CD4-positive, alpha-beta T cell treated with Interleukin-4 for 1 hour (primary cell): ENCODE measurements around the gene NFYC.

Experiments used
- DNase-seq, 2 donors: peaks; one replicate each; pipeline ENCODE4 v3.0.0-alpha.2; 2020 to 2022

Gene NFYC

GRCh38 chr1:40783001-40783905 is 91.7 kb downstream of the NFYC start, which contains the start of gene KCNQ4:
Gene KCNQ4 (plus strand): TSS chr1:40783787. CDS start chr1:40784094, 307 bp downstream.
- no peak for DNase-seq

DNA sequence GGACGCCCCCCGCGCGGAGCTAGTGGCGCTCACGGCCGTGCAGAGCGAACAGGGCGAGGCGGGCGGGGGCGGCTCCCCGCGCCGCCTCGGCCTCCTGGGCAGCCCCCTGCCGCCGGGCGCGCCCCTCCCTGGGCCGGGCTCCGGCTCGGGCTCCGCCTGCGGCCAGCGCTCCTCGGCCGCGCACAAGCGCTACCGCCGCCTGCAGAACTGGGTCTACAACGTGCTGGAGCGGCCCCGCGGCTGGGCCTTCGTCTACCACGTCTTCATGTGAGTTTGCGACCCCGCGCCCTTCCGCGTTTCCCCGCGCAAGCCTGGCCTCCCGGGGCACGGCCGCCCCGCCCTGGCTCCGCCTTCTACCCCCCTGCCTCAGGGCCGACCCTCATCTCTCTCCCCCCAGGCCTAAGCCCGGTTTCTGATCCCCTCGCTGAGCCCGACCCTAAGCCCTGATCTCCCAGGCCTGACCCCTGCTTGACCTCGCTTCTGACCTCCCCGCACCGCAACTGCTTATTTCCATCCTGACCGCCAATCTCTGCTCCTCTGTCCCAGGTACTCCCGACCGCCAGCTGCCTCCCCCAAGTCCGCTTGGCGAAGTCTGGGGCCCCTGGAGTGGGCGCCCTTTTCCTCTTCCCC is 92.8 kb downstream of the NFYC start:
- DNase-seq = no peak

DNA sequence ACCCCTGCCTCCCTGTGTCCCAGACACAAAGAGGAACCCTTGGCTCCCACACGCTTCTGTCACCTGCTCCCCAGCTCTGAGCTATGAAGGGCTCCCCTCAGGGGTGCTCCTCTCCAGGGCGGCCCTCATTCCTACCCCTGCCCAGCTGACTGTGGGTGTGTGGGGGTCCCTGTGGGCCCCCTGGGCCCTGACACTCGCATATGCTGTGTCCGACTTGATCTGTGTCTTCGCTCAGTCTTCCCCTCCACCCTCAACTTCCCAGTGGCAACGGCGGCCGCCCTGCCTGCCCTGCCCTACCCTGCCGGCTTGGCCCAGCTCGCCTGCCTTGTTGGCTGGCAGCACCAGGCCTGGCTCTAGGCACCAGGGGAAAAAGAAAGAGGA is 93.3 kb downstream of the NFYC start:
- DNase-seq = no peak

GRCh38 chr1:40785446-40785845 is 93.9 kb downstream of the NFYC start:
- DNase-seq = no peak

DNA sequence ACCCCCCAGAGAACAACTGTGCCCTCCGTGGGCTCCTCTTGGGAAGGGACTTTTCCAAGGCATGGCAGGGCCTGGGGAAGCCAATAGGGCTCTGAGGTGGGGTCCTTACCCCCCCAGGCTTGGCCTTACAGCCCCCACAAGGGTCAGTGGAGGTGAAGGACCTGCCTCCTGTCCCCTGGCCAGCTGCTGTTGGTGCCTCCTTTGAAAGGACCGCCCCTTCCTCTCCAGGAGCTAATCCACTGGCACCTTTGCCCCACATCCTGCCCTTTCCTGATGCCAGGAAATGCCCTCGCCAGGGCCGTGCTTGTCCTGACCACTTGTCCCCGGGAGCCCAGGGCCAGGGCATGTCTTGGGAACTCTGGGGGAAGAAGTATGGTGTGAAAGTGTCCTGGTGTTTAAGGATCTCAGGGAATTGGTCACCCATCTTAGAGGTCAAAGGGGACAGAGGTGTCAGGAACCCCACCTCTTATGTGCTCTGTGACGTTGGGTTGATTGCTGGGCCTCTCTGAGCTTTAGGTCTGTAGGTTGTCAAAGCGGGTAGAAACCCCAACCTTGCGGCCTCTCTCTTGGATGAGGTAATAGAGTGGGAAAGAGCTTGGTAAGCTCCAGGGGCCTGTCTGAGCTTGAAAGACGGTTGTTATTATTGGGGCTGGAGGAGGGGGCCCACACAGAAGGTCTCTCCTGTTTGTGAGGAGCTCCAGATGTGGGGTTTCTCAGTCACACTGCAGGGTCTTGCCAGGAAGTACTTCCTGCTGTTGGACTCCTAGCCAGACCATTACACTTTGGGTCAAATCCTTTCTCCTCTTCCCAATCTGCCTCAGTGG is 94.9 kb downstream of the NFYC start:
- DNase-seq = no peak

GRCh38 chr1:40786995-40787705 is 95.6 kb downstream of the NFYC start:
- DNase-seq = no peak

DNA sequence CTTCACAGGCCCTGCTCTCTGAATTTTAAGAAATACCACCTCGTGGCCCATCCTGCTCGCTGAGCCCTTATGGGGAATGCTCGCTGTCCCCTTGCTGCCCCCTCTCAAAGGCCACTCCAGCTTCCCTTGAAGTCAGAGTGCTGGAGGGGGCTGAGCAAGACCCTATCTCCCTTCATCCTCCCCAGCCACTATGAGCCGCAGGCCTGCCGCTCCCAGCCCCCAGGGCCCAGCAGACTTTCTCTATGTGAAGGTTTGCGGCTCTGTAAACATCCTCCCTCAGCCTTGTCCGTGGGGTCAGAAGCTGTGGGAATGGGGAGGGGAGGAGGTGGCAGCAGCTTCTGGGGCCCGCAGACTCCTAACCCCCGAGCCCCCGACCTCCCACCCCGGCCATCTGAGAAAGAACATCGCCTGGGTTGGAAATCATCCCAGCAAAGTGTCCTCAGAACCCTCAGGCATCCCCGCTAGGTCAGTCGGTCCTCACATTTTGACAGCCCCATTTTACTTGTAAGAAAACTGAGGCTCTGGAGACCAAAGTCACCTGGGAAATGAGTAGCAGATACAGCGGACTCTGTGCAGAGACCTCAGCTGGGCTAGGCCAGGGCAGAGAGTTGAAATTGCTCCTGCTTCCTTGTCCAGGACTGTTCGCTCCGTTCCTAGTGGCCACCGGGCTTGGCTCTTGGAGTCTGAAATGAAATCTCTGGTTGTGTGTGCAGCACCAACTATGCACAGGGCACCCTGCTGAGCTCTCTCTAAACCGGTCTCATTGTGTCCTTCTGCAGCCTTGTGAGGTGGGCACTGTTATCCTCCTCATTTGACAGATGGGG is 96.4 kb downstream of the NFYC start:
- DNase-seq = no peak

DNA sequence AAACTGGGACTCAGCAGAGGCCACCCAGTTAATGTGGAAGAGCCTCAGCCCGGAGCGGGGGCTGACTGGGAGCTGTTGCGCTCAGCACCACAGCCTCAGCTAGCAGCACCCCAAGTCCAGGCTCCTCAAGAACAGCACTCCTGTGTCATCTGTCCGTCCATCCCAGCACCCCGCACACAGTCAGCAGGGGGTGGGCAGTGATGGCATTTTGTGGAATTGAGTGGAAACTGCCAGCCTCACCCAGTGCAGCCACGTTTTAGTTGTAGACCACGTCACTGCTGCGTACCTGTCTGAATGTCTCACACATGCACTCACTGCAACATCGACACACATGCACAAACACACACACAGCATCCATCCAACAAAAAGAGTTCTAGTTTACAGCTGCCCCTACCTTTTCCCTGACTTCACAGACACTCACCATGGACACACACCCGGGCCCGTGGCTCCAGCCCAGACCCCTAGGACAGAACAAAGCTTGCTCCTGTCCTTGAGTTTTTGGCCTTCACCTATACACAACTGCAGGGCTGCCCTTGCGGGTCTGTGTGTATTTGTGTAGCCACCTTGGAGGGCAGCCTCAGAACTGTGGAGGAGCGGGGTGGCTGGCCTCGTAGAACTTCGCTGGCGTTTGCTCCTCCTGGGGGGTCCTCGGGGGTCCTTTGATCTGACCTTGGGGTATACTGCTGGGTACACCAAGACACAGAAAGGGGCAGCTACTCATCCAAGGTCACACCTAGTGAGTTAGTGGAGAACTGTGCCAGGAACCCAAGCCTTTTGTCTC is 97.2 kb downstream of the NFYC start:
- no peak for DNase-seq

- DNase-seq = no peak
Measured at GRCh38 chr1:40789342-40789598, 97.8 kb downstream of the NFYC start.

DNA sequence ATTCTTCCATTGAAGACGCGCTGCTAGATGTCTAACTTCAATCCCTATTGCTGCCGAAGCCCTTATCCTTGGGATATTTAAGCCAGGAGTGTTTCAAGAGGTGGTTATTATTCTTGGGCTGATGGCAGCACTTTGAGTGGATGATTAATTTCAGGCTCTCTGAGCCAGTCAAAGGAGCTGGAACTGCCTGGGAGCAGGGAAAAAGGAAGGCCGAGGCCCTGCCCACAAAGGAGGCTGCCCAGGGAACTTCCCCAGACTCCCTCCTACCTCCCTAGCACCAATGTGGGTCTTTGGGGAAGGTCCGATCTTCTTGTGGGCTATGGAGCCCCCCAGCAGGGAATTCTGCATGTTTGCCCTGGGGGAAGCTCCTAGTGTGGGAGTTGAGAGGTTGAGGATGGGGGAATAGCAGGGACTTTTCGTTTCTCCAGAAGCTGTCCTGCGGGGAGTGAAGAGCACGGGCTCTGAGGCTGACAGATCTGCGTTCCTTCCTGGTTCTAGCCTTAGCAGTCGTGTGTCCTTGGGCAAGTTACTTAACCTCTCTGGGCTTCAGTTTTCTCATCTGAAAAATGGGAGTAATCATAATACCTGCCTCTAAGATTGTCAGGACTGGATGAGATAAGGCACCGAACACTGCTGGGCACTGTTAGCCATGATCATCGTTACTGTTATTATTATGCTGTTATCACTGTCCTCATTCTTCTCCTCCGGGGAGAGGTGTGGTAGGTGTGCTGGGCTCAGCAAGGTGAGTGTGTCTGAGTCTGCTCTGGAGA is 98.3 kb downstream of the NFYC start:
- DNase-seq = no peak

DNA sequence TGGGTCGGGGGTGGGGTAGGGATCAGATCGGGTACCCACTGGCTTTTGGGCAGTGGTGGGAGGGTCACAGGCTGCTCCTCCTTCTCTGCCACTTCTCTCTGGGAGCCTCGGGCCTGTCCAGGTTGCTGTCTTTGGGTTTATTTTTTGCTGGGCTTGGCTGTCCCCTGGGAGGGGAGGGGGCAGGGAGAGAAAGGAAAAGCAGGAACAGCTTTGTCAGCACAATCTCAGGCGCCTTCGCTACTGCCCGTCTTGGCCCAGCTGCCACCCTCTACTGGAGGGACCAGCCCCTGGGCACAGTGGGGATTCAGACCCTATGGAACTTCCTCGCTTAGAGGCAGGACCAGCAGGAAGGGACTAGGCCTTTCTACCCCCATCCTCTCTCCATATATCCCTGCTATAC is 100.5 kb downstream of the NFYC start:
- no peak for DNase-seq

DNA sequence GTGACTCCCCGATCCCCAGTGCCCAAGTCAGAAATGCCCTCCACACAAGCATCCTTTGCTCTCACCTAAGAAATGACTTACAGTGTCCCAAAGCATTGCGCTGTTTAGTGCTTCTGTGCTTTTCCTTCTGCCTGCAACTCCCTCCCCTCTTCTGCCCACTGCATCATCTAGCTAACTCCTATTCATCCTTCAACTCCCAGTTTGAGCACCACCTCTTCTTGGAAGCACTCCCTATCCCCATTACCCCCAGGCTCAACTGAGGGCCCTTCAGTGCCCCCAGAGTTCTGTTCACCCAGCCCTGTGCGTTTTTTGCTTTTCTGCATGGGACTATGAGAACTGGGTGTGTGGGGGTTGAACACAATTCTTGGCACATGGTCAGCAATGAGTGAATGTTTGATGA is 102.1 kb downstream of the NFYC start:
- no peak for DNase-seq

- no peak for DNase-seq
Measured at GRCh38 chr1:40794048-40794447, 102.5 kb downstream of the NFYC start.

GRCh38 chr1:40794974-40795715 is 103.6 kb downstream of the NFYC start:
- DNase-seq = peak in 1 of 2 donors; percentile 24

GRCh38 chr1:40795811-40796586 is 104.5 kb downstream of the NFYC start:
- DNase-seq = no peak

DNA sequence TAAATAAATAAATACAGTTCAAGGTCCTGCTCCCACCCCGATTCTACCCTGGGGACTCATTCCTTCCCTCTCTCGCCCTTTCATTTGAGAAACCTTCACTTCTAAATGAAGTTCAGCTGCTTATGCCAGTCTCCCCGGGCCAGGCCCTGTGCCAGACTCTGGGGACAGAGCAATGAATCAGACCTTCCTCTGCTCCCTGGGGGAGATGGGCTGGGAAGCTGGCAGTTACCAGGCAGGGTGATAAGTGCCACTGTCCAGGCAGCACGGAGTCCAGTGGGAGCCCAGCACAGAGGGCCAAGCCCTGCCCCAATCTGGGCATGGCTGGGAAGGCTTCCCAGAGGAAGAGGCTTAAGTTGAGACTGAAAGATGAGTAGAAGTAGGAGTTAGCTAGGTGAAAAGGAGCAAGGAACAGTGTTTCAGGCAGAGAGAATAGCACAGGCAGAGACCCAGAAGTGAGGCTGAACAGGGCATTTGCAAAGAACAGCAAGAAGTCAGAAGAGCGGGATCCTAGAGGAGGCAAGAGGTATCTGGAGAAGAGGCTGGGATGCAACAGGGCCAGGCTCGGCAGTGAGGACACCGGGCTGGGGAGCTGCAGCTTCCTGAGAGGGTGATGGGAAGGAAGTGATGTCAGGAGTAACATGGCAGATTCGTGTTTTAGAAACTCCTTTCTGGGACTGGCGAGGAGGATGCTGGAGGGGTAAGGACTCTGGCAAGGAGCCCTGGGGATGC is 105.6 kb downstream of the NFYC start:
- no peak for DNase-seq

GRCh38 chr1:40797668-40798010 is 106.1 kb downstream of the NFYC start:
- DNase-seq = no peak
